ENCODE results near the gene TMEM108.

TMEM108 gene

DNA sequence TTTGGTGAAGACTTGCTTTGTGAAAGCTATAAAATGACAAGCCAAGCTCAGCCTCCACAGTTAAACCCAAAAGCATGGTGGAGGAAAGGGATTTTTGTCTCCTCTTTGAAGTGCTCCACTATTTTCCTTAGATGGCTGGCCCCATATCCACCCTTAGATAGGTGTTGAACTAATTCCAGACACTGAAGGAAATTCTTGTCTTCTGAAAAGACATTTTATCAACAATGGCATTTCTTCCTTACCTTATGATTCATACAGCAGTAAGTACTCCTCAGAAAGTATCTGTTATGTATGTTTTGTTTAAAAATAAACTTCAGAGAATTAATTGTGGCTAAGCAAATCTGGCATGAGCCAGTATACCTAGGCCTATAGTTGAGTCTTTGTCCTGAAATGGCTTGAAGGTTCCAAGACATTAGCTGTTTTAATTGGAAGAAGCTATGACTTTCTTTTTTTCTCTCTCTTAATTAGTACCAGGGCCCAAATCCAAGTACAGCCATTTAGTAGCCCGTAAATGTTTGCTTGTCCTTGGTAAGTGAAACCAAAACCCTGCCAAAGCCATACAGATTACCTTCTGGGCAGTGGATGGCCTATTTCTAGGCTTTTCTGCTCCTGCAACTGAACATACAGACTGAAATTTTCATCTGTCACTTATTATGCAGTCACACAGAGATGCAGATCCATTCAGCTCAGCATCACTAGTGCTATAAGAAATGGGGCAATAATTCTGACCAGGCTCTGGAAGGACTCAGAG, 356.5 kb downstream of the TMEM108 start:
- DNase-seq (ENCODE audit: insufficient read length) (no peak), FAIRE-seq (no peak)
- TF ChIP-seq TAF1 (IDR thresholded peaks at IDR 0.05; ENCODE audit: borderline replicate concordance, low read depth, low read length) (no peak), POLR2A (IDR thresholded peaks at IDR 0.05; ENCODE audit: low read depth, low read length) (no peak), POLR2AphosphoS5 (IDR thresholded peaks at IDR 0.05; ENCODE audit: low read depth, low read length) (no peak)

DNA sequence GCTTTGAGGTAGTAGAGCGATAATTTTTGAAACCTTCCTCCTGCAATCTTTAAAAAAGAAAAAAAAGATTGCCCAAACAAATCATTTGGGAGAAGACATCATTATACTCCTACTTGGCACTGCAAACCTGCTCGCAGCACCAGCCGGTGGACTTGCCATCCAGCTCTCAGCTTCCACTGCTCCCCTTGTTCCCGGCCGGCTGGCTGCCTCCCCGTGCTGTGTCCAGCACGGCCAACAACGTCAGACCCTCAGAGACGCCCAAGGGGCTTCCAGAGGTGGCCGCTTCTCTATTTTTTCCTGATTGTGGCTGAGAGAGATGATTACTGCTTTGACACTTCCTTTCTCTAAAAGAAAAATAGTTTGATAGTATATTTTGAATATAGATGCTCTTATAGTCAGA, 358.7 kb downstream of the TMEM108 start:
- no peak for DNase-seq (ENCODE audit: insufficient read length)
- TF ChIP-seq POLR2A (IDR thresholded peaks at IDR 0.05; ENCODE audit: low read depth, low read length) = no peak
- no peak for TF ChIP-seq POLR2AphosphoS5 (IDR thresholded peaks at IDR 0.05; ENCODE audit: low read depth, low read length)
- TF ChIP-seq TAF1 (IDR thresholded peaks at IDR 0.05; ENCODE audit: borderline replicate concordance, low read depth, low read length) = no peak
- FAIRE-seq = no peak

DNA sequence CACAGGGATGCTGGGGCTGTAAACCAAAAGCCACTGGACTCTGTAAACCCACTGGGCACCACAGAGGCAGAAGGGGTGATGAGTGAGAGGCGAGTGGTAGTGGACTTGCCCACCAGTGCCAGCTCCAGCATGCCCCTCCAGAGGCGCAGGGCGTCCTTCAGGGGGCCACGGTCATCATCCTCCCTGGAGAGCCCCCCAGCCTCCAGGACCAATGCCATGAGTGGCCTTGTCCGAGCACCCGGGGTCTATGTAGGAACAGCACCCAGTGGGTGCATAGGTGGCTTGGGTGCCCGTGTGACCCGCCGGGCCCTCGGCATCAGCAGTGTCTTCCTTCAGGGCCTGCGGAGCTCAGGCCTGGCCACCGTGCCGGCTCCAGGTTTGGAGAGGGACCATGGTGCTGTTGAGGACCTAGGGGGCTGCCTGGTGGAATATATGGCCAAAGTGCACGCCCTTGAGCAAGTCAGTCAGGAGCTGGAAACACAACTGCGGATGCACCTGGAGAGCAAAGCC, 361.9 kb downstream of the TMEM108 start, which contains the start of gene BFSP2:
BFSP2 (plus strand) TSS at position 51 of the 510 bp plus-strand sequence; CDS start at position 79, 28 bp downstream.
- no peak for TF ChIP-seq POLR2A (IDR thresholded peaks at IDR 0.05; ENCODE audit: low read depth, low read length)
- TF ChIP-seq TAF1 (IDR thresholded peaks at IDR 0.05; ENCODE audit: borderline replicate concordance, low read depth, low read length) = no peak
- TF ChIP-seq POLR2AphosphoS5 (IDR thresholded peaks at IDR 0.05; ENCODE audit: low read depth, low read length) = no peak
- no peak for FAIRE-seq

DNA sequence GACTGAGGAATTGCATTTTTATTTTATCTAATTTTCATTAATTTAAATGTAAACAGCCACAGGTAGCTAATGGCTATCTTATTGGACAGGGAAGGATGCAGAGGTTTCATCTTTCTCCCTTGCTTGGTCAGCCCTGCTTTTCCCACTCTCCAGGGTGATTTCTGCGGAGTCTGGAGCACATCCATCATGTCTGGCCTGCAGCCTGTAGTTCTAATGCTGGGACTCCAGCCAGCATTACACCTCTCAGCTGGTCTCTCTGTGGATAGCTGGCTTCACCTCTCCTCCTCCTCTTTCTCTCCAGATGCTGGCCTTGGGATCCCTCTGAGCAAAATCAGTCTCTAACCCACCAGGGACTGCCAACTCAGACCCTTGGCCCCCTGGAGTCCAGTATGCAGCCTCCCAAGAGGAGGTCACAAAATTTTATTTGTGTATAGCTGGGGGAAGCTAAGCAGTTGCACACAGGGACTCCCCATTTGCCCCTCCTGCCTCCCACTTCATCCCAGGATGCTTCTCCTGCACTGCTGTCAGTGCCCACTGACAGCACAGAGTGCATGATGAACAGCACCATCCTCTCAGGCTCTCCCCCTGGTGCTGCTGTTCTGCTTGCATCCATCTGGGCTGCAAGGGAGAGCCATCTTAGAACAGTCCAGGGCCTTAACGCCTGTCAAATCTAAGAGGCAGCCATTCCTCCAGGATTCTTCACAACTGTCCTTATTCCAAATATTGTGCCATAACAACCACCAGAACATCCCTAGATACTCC, 363.4 kb downstream of the TMEM108 start:
- FAIRE-seq (no peak), DNase-seq (ENCODE audit: insufficient read length) (no peak)
- no peak for TF ChIP-seq TAF1 (IDR thresholded peaks at IDR 0.05; ENCODE audit: borderline replicate concordance, low read depth, low read length)

More for the DNA sequence above, 361.9 kb downstream of the TMEM108 start, which contains the start of gene BFSP2:
- no peak for DNase-seq (ENCODE audit: insufficient read length)

DNA sequence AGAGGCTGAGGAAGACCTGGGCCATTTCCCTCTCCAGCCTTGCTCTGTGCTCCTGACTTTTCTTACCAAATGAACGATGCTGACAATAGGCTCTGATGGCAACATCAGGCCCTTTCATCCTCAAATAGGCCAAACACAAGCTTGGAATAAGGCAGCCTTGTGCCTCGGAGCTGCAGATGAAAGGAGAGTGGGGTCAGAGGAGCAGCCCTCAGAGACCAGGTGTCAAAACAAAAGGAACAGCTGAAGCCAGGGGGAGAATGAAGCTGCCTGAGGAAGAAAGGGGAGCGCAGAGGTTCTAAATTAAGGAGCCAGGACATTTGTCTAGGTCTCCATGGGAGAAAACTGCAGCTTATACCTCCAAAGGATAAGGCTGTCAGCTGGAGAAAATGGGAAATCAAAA, 366.7 kb downstream of the TMEM108 start:
- FAIRE-seq (no peak), DNase-seq (ENCODE audit: insufficient read length) (no peak)

DNA sequence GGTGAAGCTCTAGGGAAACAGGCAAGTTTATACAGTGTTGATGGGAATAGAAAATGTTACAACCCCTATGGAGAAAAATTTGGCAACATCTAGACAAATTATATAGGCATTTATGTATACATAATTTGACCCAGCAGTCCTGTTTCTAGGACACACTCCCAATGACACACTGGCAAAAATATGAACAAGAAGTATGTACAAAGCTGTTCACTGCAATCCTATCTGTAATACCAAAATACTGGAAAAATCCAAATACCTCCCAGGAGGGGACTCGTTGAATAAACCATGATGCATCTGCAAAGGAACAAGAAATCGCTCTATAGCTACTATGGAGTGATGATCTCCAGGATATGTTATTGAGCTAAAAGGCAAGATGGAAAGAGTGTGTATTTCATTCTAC, 370.2 kb downstream of the TMEM108 start:
- TF ChIP-seq TAF1 (IDR thresholded peaks at IDR 0.05; ENCODE audit: borderline replicate concordance, low read depth, low read length) (no peak), POLR2A (IDR thresholded peaks at IDR 0.05; ENCODE audit: low read depth, low read length) (no peak), POLR2AphosphoS5 (IDR thresholded peaks at IDR 0.05; ENCODE audit: low read depth, low read length) (no peak)
- DNase-seq (ENCODE audit: insufficient read length) (no peak), FAIRE-seq (no peak)

More for the DNA sequence above, 366.7 kb downstream of the TMEM108 start:
- TF ChIP-seq TAF1 (IDR thresholded peaks at IDR 0.05; ENCODE audit: borderline replicate concordance, low read depth, low read length) (no peak), POLR2AphosphoS5 (IDR thresholded peaks at IDR 0.05; ENCODE audit: low read depth, low read length) (no peak), POLR2A (IDR thresholded peaks at IDR 0.05; ENCODE audit: low read depth, low read length) (no peak)

DNA sequence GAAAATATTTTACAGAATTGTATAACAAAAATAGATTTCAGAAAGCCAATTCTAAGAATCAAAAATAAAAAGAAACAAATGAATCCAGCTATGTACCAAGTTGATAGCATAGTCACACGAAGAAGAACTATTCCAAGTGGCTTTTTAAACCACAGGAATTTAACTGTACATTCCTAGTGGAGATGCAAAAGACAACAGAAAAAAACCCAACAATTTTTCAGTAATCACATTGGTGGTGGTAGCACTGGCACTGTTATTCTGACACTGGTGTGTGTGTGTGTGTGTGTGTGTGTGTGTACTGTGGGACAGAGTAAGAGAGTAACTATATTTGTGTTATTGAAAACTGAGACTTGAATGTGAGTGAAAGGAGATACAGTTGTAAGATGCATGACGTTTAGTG, 370.8 kb downstream of the TMEM108 start:
- FAIRE-seq (no peak), DNase-seq (ENCODE audit: insufficient read length) (no peak)
- TF ChIP-seq POLR2AphosphoS5 (IDR thresholded peaks at IDR 0.05; ENCODE audit: low read depth, low read length) = no peak
- no peak for TF ChIP-seq TAF1 (IDR thresholded peaks at IDR 0.05; ENCODE audit: borderline replicate concordance, low read depth, low read length)
- TF ChIP-seq POLR2A (IDR thresholded peaks at IDR 0.05; ENCODE audit: low read depth, low read length) = no peak

DNA sequence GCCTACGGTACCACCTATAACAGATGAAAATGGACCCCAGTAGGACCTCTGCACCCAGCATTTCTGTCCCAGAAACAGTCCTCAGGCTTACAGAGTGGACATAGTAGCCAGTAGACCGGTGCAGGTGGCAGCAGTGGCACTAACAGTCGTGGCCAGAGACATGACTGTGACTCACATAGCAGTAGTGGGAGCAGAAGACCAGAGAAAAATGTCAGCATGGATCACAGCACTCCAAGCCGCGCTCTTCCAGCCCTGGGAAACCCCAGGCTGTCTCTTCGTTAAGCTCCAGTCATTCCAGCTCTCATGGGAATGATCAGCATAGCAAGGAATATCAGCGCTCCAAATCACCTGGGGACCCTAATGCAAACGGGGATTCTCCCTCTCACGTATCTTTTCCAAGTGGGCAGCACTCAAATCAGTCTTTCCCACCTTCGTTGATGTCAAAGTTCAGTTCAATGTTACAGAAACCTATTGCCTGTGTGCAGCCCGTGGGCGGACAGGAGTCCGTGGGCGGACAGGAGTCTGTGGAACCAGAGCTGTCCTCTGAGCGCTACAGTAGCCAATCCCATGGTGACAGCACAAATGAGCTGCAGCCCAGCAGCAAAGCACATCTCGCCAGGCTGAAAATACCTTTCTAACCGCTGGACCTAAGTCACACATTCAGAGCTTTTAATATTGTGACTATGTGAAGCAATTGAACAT, 372.2 kb downstream of the TMEM108 start:
- no peak for DNase-seq (ENCODE audit: insufficient read length)
- TF ChIP-seq POLR2A (IDR thresholded peaks at IDR 0.05; ENCODE audit: low read depth, low read length) (no peak), POLR2AphosphoS5 (IDR thresholded peaks at IDR 0.05; ENCODE audit: low read depth, low read length) (no peak), TAF1 (IDR thresholded peaks at IDR 0.05; ENCODE audit: borderline replicate concordance, low read depth, low read length) (no peak)
- FAIRE-seq = no peak

DNA sequence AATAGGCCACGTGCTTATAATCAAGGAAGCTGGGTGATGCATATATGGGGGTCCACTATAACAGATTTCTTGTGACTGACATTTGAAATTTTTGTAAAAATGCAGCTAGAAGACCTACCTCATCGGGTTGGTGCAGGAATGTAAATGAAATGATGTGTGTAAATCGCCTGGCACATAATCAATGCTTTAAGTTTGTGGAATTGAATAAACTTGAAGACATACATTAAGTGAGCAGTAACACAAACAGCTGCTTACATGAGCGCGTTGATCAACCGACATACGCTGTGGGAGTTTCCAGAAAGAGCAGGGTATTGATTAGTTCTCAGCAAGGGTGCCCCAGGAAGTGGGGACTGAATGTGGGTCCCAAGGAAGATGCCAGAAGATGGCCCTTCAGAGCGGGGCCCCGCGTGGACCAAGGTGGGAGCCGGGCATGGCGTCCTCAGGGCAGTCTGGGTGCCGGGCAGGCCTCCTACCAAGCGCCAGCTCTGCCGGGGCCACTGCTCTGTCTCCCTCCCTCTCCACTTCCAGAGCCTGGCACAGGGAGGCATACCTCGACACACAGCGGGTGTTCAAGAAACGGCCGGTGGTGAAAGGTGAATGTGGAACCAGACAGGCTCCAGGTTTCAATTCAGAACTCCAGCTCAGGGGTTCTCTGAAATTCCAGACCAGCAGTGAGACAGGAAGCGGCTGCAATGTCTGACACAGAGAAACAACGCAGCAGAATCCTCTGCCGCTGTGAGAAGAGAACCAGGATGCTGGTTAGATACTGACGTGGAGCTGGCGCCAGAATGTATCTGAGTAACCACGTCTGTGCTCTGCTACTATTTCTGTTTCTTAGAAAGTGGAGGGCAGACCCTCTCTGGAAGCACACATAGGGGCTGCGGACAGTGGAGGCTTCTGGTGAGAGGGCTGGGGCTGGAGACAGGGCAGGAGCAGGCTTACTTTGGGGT, 374.3 kb downstream of the TMEM108 start:
- DNase-seq (ENCODE audit: insufficient read length) = no peak
- no peak for TF ChIP-seq POLR2AphosphoS5 (IDR thresholded peaks at IDR 0.05; ENCODE audit: low read depth, low read length)
- TF ChIP-seq TAF1 (IDR thresholded peaks at IDR 0.05; ENCODE audit: borderline replicate concordance, low read depth, low read length) = no peak
- TF ChIP-seq POLR2A (IDR thresholded peaks at IDR 0.05; ENCODE audit: low read depth, low read length) = no peak
- no peak for FAIRE-seq
